DOHH2 (cell line): Measurements from ENCODE around the gene DSTYK.

Source experiments
- H3F3A ChIP-seq: fragments of 200-600 bp; sonication (generic), shearing (Covaris generic); 2 replicates; pipeline ENCODE4 v1.6.0; 2016; ENCODE audit warnings: antibody characterized with exemption, mild to moderate bottlenecking; ENCODE audit not compliant: control insufficient read depth, insufficient read depth
- H3K27ac ChIP-seq: fragments of 200-600 bp; sonication (generic); 2 replicates; pipeline ENCODE4 v1.5.1; 2014; ENCODE audit warnings: low read depth, mild to moderate bottlenecking, low read length, moderate library complexity
- H3K27me3 ChIP-seq: fragments of 200-600 bp; sonication (generic); 2 replicates; pipeline ENCODE4 v1.6.1; 2014; ENCODE audit warnings: mild to moderate bottlenecking, low read length, mixed read lengths; ENCODE audit not compliant: control insufficient read depth
- H3K36me3 ChIP-seq: fragments of 200-600 bp; sonication (generic); 2 replicates; pipeline ENCODE4 v1.6.1; 2014; ENCODE audit warnings: mild to moderate bottlenecking, low read length, moderate library complexity, mixed read lengths; ENCODE audit not compliant: control insufficient read depth
- H3K4me1 ChIP-seq: fragments of 200-600 bp; sonication (generic); 2 replicates; pipeline ENCODE4 v1.6.1; 2014; ENCODE audit warnings: mild to moderate bottlenecking, low read length, mixed read lengths; ENCODE audit not compliant: control insufficient read depth
- H3K4me2 ChIP-seq: fragments of 200-600 bp; sonication (generic); 2 replicates; pipeline ENCODE4 v1.6.0; 2014; ENCODE audit warnings: mild to moderate bottlenecking, low read length, moderate library complexity
- H3K4me3 ChIP-seq: fragments of 200-600 bp; sonication (generic); 2 replicates; pipeline ENCODE4 v1.5.1; 2014; ENCODE audit warnings: mild to moderate bottlenecking, low read length, mixed read lengths
- H3K79me2 ChIP-seq: fragments of 200-600 bp; sonication (generic); 2 replicates; pipeline ENCODE4 v1.6.1; 2014; ENCODE audit warnings: mild to moderate bottlenecking, low read length, mixed read lengths; ENCODE audit not compliant: control insufficient read depth
- H3K9me2 ChIP-seq: fragments of 200-600 bp; sonication (generic); replicated peaks from 2 replicates; pipeline ENCODE4 v1.6.1; 2014; ENCODE audit warnings: mild to moderate bottlenecking, low read length, mixed read lengths; ENCODE audit not compliant: control insufficient read depth
- H3K9me3 ChIP-seq: fragments of 200-600 bp; sonication (generic); 2 replicates; pipeline ENCODE4 v1.6.1; 2014; ENCODE audit warnings: antibody characterized with exemption, low read length, mixed read lengths; ENCODE audit not compliant: control insufficient read depth, insufficient read depth
- H4K20me1 ChIP-seq: fragments of 200-600 bp; sonication (generic); 2 replicates; pipeline ENCODE4 v1.6.0; 2014; ENCODE audit warnings: low read depth, mild to moderate bottlenecking, antibody characterized with exemption, low read length, moderate library complexity; ENCODE audit not compliant: control insufficient read depth, insufficient read depth
- CTCF ChIP-seq: fragments of 200-600 bp; sonication (generic); IDR thresholded peaks from one replicate; pipeline ENCODE4 v1.5.1; 2014; ENCODE audit warnings: antibody characterized with exemption, mild to moderate bottlenecking, low read depth, low read length; ENCODE audit not compliant: poor library complexity, severe bottlenecking
- EZH2phosphoT487 ChIP-seq: fragments of 200-600 bp; sonication (generic); IDR thresholded peaks from 2 replicates; pipeline ENCODE4 v1.6.1; 2017; ENCODE audit warnings: borderline replicate concordance, mild to moderate bottlenecking, antibody characterized with exemption, low read length, moderate library complexity, mixed read lengths

DSTYK gene

GRCh38 chr1:205111354-205111753, 100.1 kb downstream of the DSTYK start:
- Histone ChIP-seq H3K9me2 (no peaks in the 10 kb centered on the region), H3K36me3 (peaks cover 67% of the 10 kb centered on the region), H3K27me3 (no peaks in the 10 kb centered on the region), H3K27ac (peak overlapping the region; percentile 49), H4K20me1 (no peaks in the 10 kb centered on the region), H3K9me3 (no peaks in the 10 kb centered on the region), H3K4me2 (peak overlapping the region; percentile 28; the same call in 1 of the 2 replicates), H3K79me2 (peaks cover 31% of the 10 kb centered on the region), H3K4me3 (no peak overlapping the region), H3K4me1 (peaks cover 32% of the 10 kb centered on the region), H3F3A (peaks cover 5% of the 10 kb centered on the region; the same call in 1 of the 2 replicates)
- TF ChIP-seq CTCF (no peak), EZH2phosphoT487 (no peak)

GRCh38 chr1:205109711-205110110, 101.8 kb downstream of the DSTYK start:
- peaks cover 72% of the 10 kb centered on the region for H3K36me3 ChIP-seq

GRCh38 chr1:205109269-205109668, 102.2 kb downstream of the DSTYK start:
- no peak overlapping the region for H3K27ac ChIP-seq
- H3K9me2 ChIP-seq: no peaks in the 10 kb centered on the region
- H3K4me3 ChIP-seq: no peak overlapping the region
- H3K79me2 ChIP-seq: peaks cover 25% of the 10 kb centered on the region
- H3K9me3 ChIP-seq: no peaks in the 10 kb centered on the region
- H3K4me1 ChIP-seq: peaks cover 32% of the 10 kb centered on the region
- peaks cover 5% of the 10 kb centered on the region; the same call in 1 of the 2 replicates for H3F3A ChIP-seq
- TF ChIP-seq EZH2phosphoT487 (no peak), CTCF (no peak)
- H3K4me2 ChIP-seq: no peak overlapping the region
- H3K36me3 ChIP-seq: peaks cover 71% of the 10 kb centered on the region
- no peaks in the 10 kb centered on the region for H3K27me3 ChIP-seq
- H4K20me1 ChIP-seq: no peaks in the 10 kb centered on the region

More at GRCh38 chr1:205109711-205110110, 101.8 kb downstream of the DSTYK start:
- Histone ChIP-seq H3K27me3 (no peaks in the 10 kb centered on the region), H3K4me1 (peaks cover 32% of the 10 kb centered on the region), H3F3A (peaks cover 5% of the 10 kb centered on the region; the same call in 1 of the 2 replicates), H3K79me2 (peaks cover 26% of the 10 kb centered on the region), H3K9me2 (no peaks in the 10 kb centered on the region), H3K4me3 (no peak overlapping the region), H3K27ac (no peak overlapping the region), H3K4me2 (no peak overlapping the region; the same call in 1 of the 2 replicates), H3K9me3 (no peaks in the 10 kb centered on the region), H4K20me1 (no peaks in the 10 kb centered on the region)
- TF ChIP-seq EZH2phosphoT487 (no peak), CTCF (no peak)

GRCh38 chr1:205108464-205108863, 103.0 kb downstream of the DSTYK start:
- Histone ChIP-seq H4K20me1 (no peaks in the 10 kb centered on the region), H3K9me2 (no peaks in the 10 kb centered on the region), H3K36me3 (peaks cover 71% of the 10 kb centered on the region), H3F3A (peaks cover 5% of the 10 kb centered on the region; the same call in 1 of the 2 replicates), H3K4me2 (no peak overlapping the region), H3K4me1 (peaks cover 32% of the 10 kb centered on the region), H3K9me3 (no peaks in the 10 kb centered on the region), H3K79me2 (peaks cover 20% of the 10 kb centered on the region), H3K4me3 (no peak overlapping the region), H3K27me3 (no peaks in the 10 kb centered on the region), H3K27ac (no peak overlapping the region)
- TF ChIP-seq EZH2phosphoT487 (no peak), CTCF (no peak)
